Measurements from ENCODE around the gene ZBTB3. TPM values are rescaled to one million over a fixed set of nuclear protein-coding genes. Genes with fewer than 3 reads are reported as not detected.

The ZBTB3 gene
- total RNA-seq, 4 donors from 2014 or later = 13.4 to 35.4 (median 19.0) TPM

- TF ChIP-seq POLR2A (IDR thresholded peaks at IDR 0.05) (no peak), CTCF (IDR thresholded peaks at IDR 0.05) (no peak)
- WGBS, 2 donors = 22 to 25% methylated on average over 11 of the region's 11 CpGs
Observed at GRCh38 chr11:62792202-62792575, 38.2 kb upstream of the ZBTB3 start.

GRCh38 chr11:62791501-62792201 is 37.7 kb upstream of the ZBTB3 start, which contains the start of gene TMEM223:
Gene TMEM223, minus strand, starts transcription at chr11:62792006. Its CDS starts 12 bp downstream, at chr11:62791994.
- intact Hi-C loops (cut with DNase I; ENCODE audit: low total_unique reads) = loop anchor here (10.0 kb wide), 1 partner anchor 63 kb away; no protein-coding TSS in a partner anchor

More at GRCh38 chr11:62792202-62792575, 38.2 kb upstream of the ZBTB3 start:
- no peak for DNase-seq (ENCODE audit: low spot score in 2 of 2)
- no peak overlapping the region for H3K4me3 ChIP-seq (ENCODE audit: low read depth, poor library complexity, severe bottlenecking)
- intact Hi-C loops (cut with DNase I; ENCODE audit: low total_unique reads) = loop anchor here (10.0 kb wide), 1 partner anchor 63 kb away; no protein-coding TSS in a partner anchor

DNA sequence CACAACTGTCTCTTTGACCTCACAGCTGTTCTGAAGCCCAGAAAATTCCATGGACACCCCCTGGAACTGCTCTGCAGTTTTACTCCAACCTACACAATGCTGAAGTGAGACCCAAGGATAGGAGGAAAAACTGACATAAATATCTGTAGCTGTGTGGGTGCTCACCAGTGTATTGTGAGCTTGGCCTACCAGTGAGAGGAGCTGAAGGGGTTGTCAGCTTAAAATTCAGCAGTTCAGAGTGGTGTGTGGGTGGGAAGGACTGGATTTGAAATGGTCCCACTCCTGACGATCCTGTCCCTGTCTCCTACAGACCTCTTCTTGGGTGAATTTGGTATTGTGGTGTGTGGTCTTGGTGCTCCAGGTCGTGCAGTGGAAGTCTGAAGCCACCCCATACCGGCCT is 35.6 kb upstream of the ZBTB3 start:
- no peak for DNase-seq (ENCODE audit: low spot score in 2 of 2)
- no peak overlapping the region for H3K4me3 ChIP-seq (ENCODE audit: low read depth, poor library complexity, severe bottlenecking)
- intact Hi-C loops (cut with DNase I; ENCODE audit: low total_unique reads) = no loop called here
- TF ChIP-seq POLR2A (IDR thresholded peaks at IDR 0.05) = no peak
- no peak for TF ChIP-seq CTCF (IDR thresholded peaks at IDR 0.05)
- WGBS, 2 donors = 51 to 61% methylated on average over 3 of the region's 3 CpGs

More at GRCh38 chr11:62791501-62792201, 37.7 kb upstream of the ZBTB3 start, which contains the start of gene TMEM223:
- H3K4me3 ChIP-seq (ENCODE audit: low read depth, poor library complexity, severe bottlenecking) = peak within 1 kb of the TSS; percentile 77
- 0% methylated on average over 48 to 54 of the region's 58 CpGs for WGBS, 2 donors
- no peak for TF ChIP-seq CTCF (IDR thresholded peaks at IDR 0.05)
- DNase-seq (ENCODE audit: low spot score in 2 of 2) = peak; percentile 79 to 97

- WGBS, 2 donors = 60 to 73% methylated on average over 5 of the region's 5 CpGs
- TF ChIP-seq CTCF (IDR thresholded peaks at IDR 0.05) (no peak), POLR2A (IDR thresholded peaks at IDR 0.05) (no peak)
- no peak overlapping the region for H3K4me3 ChIP-seq (ENCODE audit: low read depth, poor library complexity, severe bottlenecking)
- no peak for DNase-seq (ENCODE audit: low spot score in 2 of 2)
- intact Hi-C loops (cut with DNase I; ENCODE audit: low total_unique reads) = no loop called here
Observed at GRCh38 chr11:62788991-62789390, 35.0 kb upstream of the ZBTB3 start.

DNA sequence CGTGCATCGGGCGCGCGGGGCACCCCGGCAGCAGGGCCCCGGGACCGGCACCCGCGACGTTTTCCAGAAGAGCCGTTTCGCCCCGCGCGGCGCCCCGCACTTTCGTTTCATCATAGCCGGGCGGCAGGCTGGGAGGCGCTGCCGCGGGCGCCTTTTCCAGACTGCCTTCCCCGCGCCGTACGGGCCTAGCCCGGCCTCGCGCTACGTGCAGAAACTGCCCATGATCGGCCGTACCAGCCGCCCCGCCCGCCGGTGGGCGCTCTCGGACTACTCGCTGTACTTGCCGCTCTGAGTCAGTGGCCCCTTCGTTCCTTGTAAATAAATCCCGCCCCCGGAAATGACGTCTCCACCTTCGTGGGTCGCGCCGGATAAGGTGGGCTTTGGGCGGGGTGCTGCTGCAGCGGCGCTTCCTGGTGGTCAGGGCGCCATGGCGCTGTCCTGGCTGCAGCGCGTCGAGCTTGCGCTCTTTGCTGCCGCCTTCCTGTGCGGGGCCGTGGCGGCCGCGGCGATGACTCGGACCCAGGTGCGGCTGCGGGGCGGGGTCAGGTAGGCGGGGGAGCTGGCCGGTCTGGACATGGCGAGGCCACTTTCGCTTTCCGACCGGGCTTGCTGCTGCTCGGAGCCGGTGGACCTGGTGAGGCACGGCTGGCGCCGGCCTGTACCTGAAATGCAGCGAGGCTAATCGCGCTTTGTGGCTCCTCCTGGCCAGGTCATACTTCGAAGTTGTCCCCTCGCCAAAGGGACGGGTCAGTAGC is 33.2 kb upstream of the ZBTB3 start, which contains the start of gene TMEM179B:
Gene TMEM179B (plus strand): TSS at position 398 of the 755 bp plus-strand sequence. CDS start 30 bp downstream, at position 428.
- intact Hi-C loops (cut with DNase I; ENCODE audit: low total_unique reads) = no loop called here
- DNase-seq (ENCODE audit: low spot score in 2 of 2) = peak; percentile 99 to 100
- WGBS, 2 donors = 0% methylated on average over 52 to 84 of the region's 88 CpGs
- H3K4me3 ChIP-seq (ENCODE audit: low read depth, poor library complexity, severe bottlenecking) = peak within 1 kb of the TSS; percentile 72
- TF ChIP-seq CTCF (IDR thresholded peaks at IDR 0.05) = peak in 1 of 3 donors; percentile 9
- peak in 1 of 2 donors; percentile 87 for TF ChIP-seq POLR2A (IDR thresholded peaks at IDR 0.05)
